Activated CD4-positive, alpha-beta T cell treated with anti-CD3 and anti-CD28 coated beads, Interleukin-2, Interleukin-6, amounts not matched to agents 100 ng/mL and 50 ng/mL, durations not matched to agents 16 hours and 8 hours (primary cell): ENCODE measurements around the gene RYR2.
"Not testable (repeated sequence)": the region's sequence is repeated elsewhere in the genome, so short reads cannot be mapped to it uniquely, and the experiment has no call there.

Source experiments
- DNase-seq: peaks from one replicate; pipeline ENCODE4 v3.0.0-alpha.2; 2020

RYR2 gene

DNA sequence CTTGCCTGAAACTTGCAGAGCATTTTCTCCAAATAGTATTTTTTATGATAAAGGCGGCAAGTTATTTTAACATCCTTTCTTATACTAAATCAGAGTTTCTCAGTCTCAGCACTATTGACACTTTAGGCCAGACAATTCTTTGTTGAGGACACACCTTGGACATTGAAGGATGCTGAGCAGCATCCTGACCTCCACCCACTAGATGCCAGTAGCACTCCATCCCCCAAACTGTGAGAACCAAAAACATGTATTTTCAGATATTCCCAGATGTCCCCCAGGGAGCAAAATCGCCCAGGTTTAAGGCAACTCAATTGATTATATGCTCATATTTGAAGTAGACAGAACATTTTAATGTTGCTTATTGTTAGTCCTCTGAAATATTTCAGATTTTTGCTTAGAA is 549.4 kb downstream of the RYR2 start:
- no peak for DNase-seq

DNA sequence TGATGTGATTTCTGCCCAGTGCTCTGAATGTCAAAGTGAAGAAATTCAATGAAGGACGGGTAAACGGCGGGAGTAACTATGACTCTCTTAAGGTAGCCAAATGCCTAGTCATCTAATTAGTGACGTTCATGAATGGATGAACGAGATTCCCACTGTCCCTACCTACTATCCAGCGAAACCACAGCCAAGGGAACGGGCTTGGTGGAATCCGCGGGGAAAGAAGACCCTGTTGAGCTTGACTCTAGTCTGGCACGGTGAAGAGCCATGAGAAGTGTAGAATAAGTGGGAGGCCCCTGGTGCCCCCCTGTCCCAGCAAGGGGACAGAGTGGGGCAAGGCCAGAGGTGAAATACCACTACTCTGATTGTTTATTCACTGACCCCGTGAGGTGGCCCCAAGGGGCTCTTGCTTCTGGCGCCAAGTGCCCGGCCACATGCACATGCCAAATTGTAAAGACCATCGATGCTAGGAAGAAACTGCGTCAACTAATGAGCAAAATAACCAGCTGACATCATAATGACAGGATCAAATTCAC is 561.1 kb downstream of the RYR2 start:
- not testable (repeated sequence) for DNase-seq

DNA sequence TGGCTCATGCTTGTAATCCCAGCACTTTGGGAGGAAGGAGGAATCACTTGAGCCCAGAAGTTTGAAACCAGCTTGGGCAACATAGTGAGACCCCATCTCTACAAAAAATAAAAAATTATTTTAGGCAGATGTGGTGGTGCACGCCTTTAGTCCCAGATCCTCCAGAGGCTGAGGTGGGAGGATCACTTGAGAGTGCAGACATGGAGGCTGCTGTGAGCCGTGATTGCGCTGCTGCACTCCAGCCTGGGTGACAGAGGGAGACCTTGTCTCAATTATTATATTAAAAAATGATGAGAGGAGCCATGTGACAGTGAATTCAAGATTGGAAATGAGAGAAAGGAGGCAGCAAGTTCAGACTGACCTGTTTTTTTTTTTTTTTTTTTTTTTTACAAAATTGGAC is 566.4 kb downstream of the RYR2 start:
- DNase-seq = no peak

DNA sequence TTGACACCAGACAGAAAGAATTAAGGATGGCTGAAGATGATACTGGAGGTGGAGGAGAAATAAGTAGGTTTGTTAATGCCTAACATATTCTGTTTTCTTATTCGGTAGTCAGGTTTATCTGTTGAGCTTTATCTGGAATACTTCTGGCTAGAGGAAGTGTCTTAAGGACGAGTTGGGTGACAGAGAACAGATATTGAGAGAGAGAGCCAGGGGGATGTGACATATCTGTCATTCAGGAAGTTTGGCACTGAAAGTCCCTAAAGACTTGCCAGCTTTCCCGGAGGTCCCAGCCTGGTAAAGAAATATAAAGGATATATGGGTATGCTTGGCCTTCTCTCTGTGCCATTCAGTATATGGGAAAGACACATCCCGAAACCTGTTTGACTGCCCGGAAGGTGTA is 568.2 kb downstream of the RYR2 start:
- DNase-seq = no peak

DNA sequence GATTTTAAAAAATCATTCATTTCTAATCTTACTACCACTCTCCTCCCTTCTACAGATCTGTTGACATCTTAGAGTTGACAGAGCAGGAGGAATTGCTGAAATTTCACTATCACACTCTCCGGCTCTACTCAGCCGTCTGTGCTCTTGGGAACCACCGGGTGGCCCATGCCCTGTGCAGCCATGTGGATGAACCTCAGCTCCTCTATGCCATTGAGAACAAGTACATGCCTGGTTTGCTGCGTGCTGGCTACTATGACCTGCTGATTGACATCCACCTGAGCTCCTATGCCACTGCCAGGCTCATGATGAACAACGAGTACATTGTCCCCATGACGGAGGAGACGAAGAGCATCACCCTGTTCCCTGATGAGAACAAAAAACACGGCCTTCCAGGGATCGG is 572.0 kb downstream of the RYR2 start:
- DNase-seq = no peak

DNA sequence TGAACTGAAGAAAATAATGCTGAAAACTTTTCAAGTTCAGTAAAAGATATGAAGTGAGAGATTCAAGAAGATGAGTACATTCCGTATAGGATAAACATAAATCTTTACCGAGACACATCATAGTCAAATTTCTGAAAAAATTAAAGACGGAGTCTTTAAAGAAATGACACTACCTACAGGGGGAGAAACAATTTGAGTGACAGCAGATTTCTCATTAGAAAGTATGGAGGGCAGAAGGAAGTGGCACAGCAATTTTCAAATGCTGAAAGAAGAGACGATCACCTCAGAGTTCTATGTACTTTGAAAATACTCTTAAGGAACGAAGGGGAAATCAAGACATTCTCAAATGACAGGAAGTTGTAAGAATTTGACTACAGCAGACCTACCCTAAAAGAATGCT is 577.6 kb downstream of the RYR2 start:
- no peak for DNase-seq

DNA sequence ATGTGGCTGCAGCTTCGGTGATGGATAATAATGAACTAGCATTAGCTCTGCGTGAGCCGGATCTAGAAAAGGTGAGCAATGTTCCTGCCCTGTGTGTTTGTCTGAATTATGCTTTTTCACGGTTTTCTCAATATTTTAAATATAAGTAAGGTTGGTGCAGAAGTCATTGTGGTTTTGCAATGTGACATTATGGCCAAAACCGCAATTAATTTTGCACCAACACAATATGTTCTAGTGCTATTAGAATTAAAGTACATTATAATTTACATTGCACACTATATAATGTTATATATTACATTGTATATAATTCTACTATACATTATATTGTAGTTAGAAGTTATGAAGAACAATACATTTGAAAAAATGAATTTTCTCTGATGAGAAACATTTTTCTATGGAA is 592.9 kb downstream of the RYR2 start:
- no peak for DNase-seq

DNA sequence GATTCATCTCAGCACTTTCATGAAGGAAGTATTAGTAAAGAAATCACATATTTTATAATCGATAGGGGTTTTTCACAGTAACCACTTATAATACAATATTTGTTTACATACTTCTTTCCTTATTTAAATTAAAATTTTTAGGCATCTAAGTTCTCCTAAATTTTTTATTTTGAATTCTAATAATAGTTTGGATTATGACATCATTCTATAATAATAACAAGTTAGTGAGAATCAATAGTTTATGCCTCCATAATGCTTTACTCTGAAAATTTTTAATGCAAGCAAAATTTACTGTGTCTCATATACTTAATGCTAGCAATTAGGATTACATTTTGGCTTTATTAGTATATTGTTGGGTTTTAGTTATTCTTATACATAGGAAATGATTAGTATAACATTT is 596.6 kb downstream of the RYR2 start:
- no peak for DNase-seq

DNA sequence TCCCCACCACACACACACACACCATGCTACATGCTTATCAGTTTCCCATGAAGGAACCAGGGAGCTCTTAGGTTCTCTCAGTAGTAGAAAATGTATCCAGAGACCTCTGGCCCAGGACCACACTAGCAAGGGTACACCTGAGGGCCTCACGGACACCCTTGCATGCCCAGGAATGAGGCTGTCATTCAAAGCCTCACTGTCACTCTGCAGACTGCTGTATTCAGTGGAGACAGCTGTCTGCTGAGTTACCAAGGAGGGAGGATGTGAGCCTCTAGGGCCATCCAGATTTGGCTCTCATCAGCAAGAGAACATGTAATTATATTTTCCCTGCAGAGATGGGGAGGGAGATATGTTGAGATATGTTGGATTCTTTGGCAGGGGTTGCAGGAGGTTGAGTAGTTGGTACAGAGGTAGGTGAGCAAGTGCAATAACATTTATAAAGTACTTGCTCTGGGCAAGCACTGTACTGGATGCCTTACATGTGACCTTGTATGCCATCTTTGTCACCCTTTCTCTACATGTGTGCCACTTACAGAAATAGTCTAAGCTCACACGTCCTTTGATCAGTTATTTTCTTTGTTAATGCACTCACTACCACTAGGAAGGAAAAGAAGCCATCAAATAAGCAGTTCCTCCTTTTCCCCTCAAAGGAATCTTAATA is 598.2 kb downstream of the RYR2 start:
- no peak for DNase-seq

DNA sequence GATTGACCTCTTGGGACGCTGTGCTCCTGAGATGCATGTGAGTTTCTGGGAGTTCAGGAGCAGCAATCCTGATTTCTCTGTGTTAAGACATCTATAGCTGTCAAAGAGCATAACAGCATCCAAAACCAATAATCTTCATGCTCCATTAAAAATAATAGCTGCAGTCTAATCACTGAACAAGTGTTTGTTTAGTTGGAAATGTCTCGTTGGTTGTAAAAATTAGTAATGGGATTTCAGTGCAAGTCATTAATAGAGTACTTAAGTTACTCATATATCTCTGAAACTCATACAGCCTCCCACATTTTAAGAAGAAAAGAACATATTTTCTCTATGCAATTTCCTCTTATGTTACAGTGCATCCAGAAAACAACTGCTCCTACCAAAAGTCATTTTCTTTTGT is 599.0 kb downstream of the RYR2 start:
- DNase-seq = no peak

DNA sequence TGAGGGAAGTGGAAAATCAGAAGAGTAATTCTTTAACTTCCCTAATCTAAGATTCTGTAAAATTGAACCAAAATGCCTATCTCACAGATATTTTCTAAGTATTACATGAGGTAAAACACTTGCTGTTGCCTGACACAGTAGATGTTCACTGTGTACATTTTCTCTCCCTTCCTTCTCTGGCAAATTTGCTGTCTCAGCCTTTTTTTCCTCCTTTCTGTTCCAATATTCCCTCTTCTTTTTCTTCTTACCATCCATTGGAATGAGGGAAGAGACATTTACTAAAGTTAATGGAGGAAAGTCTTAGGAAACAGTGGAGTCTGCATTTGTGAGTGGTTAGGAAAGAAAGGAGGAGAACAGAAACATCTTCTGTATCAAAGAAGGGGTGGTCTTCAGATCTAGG is 608.8 kb downstream of the RYR2 start:
- DNase-seq = no peak

DNA sequence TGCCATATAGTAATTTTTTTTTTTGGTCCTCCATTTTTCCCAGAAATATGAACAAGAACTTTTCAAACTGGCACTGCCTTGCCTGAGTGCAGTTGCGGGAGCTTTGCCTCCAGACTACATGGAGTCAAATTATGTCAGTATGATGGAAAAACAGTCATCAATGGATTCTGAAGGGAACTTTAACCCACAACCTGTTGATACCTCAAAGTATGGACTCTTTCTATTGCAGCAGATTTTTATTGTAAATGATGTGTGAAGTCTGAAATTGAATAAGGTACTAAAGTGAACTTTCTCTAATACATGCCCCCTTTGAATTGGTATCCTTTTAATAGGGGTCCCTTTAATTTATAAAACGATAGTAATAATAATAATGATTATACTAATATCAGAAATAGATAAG is 613.8 kb downstream of the RYR2 start:
- no peak for DNase-seq

DNA sequence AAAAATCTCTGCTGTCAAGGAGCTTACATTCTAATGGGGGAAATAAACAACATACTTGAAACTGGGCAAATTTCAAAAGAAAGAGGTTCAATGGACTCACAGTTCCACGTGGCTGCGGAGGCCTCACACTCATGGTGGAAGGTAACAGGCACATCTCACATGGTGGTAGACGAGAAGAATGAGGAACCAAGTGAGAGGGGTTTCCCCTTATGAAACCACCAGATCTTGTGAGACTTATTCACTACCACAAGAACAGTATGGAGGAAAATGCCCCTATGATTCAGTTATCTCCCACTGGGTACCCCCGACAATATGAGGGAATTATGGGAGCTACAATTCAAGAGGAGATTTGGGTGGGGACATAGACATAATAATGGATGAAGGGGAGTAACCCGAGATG is 622.4 kb downstream of the RYR2 start:
- DNase-seq = no peak

DNA sequence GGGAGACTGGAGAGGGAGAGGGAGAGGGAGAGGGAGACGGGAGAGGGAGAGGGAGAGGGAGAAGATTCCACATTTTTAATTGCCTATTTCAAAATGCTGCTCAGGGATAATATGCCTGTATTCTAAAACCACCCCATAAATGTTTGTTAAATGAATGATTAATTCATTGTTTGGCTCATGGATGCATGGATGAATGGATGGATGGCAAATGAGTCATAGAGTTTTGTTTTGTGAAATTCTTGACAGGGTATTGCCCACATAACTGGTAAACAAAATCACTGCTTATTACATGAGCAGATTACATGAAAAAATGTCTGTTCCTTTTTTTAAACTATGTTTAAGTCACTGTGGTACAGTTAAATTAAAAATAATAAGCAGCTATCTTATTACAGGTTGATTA is 628.3 kb downstream of the RYR2 start:
- DNase-seq = no peak

DNA sequence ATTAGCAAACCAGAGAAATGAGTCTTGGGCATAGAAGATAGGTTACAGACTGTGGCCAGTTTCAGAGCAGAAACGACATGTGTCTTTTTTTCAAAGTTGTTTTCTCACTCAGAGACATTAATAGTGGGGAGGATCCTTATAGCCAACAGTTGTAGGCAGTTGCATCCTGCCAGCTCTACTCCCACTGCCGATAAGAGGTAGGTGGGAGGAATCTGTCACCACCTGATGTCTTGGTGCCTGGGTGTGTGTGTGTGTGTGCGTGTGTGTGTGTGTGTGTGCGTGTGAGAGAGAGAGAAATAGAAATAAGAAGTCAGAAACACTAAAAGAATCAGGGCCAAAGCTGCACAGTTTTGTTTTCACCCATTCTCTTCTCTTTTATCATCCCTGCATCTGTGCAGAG is 629.3 kb downstream of the RYR2 start:
- no peak for DNase-seq

DNA sequence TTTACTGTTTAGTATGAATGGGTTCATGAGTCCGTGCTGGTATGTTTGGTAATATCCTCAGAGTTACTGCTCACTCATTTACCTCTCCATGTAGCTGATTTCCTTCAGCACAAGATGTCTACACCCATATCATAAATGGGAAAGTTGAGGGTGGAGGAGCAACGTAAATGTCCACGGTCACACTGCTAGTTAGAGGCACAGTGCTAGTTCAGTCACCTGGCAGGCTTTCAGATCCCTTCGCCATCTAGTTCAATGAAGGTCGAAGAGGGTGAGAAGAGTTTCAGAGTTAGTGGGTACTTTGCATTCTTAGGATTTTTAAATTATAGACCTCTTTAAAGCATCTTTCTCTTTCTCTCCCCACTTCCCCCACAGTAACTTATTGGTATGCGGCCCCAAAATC is 630.0 kb downstream of the RYR2 start:
- DNase-seq = no peak

DNA sequence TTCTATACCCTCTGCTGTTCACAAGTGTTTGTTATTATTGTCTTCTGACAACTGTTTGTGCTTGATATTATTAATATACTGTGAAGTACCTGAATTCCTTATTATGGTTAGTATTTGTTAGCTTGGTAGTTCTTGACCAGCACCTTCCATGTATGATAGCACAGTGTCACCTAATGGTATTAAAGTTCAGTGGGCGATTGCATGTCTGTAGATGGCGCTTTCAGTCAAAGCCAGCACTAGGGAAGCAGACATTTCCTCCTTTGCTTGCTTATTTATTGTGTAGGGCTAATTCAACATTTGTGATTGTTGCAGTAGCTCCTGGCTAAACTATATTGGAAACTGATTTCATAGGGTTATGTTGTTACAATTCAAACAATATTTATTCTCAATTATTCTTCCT is 630.8 kb downstream of the RYR2 start:
- DNase-seq = no peak

DNA sequence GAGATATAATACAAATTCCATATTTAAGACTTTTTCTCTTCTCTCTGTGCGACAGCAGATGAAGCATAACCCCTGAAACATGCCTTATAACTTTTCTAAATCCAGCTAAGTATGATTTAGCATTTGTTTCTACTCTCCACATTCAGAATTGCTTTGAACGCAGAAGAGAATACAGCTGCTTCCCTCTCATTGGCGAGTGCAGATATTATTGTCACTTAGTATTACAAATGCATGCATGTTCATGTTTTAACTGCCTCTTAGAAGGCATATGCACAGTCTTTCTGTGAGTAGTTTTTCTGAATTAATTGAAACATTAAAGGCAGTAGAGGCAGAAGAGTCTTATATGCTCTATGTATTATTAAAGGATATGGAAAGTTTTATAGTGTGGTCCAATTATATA is 631.6 kb downstream of the RYR2 start:
- DNase-seq = no peak

DNA sequence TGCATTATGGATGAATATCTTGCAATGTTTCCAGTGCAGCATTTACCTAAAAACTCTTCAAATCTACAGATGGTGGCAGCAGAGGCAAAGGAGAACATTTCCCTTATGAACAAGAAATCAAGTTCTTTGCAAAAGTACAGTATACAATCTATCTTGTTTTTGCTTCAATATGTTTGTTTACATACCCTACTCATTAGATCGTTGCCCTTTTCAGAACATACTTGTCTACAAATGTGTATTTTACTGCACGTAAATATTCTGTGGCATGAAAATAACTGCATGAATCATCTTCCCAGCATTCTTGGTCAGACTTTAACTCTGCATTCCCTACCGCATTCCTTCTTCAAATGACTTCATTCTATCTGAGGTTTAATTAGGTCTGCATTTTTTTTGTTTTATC is 636.0 kb downstream of the RYR2 start:
- DNase-seq = no peak

DNA sequence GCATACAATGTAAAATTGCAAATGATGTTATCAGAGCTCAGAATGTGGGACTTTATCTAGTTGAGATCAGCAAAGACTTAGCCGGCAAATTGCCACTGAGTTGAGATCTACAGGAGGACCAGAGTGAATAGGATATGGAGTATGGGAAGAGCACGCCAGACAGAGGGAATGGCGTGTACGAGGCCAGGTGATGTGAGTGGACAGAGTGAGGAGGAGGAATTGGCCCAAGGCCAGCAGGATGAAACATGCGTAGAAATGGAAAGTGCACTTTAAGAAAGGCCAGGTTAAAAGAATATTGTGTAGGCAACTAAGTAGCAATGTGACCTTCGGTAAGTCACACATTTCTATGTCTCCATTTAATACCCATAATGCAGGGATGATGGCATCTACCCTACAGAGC is 637.7 kb downstream of the RYR2 start:
- no peak for DNase-seq

DNA sequence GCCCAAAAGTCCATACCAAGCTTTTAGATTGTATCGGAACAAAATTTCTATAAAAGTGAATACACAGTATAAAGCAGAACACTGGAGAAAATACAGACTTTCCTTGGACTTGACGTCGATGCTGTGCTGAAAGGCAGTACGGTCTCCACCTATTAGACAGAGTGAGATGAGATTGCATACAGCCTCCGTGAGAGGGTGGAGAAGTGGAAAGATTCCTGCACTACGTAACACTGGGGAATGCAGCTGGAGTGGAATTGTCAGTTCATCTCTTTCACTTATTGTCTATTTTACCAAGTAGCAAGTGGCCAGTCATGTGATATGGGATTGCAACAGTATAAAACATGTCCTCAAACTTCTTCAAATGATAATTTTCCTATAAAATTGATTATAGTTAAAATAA is 639.2 kb downstream of the RYR2 start:
- no peak for DNase-seq

DNA sequence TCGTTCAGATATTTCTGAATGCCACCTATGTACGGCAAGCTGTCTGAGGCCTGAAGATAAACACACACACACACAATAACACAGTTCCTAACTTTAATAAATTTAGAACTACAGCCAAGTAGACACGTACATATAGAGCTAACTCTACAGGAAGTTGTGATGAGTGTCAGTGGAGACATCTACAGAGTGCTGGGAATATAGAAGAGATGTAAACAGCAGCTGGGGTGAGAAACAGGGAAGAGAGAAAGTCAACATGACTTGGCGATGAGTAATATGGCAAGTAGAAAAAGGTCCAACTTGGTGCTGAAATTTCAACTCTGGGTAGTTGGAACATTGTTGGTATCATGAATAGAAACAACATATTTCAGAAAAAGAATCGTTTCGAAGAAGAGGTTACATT is 642.3 kb downstream of the RYR2 start:
- no peak for DNase-seq

DNA sequence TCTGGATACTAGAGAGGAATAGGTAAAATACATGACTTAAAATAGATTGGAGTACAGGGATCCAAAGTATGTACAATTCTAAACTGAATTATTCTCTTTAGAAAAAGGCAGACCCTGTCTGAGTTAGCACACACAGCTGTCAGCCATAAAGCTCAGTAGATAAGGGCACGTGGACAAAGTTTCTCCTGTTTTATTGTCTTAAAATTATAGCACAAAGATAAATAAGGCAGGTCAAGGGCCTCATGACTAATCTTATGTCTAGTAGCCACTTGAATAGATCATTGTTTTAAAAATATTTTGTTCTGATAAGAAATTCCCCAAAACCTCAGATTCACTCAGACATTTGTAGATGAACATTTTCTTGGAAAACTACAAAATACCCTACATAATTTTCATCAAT is 643.6 kb downstream of the RYR2 start:
- no peak for DNase-seq

DNA sequence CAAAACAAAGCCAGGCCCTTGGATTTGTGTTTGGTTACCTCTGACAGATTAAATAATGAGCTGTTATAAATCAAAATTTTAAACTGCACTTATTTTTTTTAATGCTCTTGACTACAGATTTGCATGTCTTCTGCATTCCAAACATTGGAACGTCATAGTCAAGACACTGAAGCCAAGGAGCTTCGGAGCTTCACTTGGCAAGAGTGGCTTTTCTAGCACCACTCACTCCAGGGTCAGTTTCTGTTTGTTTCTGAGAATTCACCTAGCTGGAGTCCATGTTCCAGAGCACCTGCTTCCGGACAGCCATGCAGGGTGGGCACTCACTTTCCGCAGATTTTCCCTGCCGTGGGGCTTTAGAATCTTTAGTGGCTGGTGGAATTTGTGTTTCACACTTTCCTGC is 645.8 kb downstream of the RYR2 start:
- no peak for DNase-seq

DNA sequence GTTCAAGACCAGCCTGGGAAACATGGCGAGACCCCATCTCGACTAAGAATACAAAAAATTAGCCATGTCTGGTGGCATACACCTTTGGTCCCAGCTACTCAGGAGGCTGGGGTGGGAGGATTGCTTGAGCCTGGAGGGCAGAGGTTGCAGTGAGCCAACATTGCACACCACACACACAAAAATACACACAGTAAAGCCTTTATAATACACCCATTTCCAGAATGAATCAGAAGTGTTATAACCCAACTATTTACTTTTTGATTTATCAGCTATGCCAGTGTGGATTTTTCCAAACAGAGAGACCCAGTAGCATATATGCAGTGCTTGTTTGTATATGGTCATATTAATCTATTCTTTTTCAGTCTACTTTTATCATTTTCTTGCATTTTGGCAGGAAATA is 648.7 kb downstream of the RYR2 start:
- DNase-seq = no peak

DNA sequence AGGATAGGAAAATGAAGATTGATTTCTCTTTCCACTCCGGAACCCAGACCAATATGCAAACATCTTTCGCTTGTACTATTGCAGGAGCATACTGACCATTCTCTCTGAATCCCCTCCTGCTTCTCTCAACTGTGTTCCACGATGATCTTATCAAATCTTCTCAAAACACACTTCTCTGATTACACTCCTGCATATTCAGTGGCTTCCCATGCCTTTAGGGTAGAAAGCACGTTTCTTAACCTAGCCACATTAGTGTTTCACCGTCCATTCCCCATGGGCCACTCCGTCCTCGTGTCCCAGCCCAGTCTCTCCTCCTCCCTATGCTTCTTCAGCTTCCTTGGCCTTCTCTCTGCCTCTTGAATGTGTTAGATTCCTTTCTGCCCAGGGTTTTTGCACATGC is 650.3 kb downstream of the RYR2 start:
- no peak for DNase-seq
